Upper lobe of left lung (tissue), 4 donors: ENCODE data around the gene RBBP8NL.

Source experiments
- CTCF ChIP-seq, 6 experiments: fragments of 450-650 bp in 4 of 6; fragments of 200-600 bp in 2 of 6; sonication (generic) in 2 of 6; IDR thresholded peaks; one replicate each; pipeline ENCODE4 v1.5.1; 2016 to 2019; ENCODE audit warnings: antibody characterized with exemption in 6 of 6
- EP300 ChIP-seq, 4 donors: sonication (generic); formaldehyde crosslinking; IDR thresholded peaks; one replicate each; pipeline ENCODE4 v1.5.1; 2017; ENCODE audit warnings: antibody characterized with exemption in 4 of 4, control low read depth in 2 of 4
- POLR2A ChIP-seq, 4 donors: fragments of 450-650 bp; IDR thresholded peaks; one replicate each; pipeline ENCODE4 v1.5.1; 2016 to 2017; ENCODE audit warnings: antibody characterized with exemption in 4 of 4, mild to moderate bottlenecking in 2 of 4
- POLR2AphosphoS5 ChIP-seq, 2 donors: sonication (generic); formaldehyde crosslinking; IDR thresholded peaks; one replicate each; pipeline ENCODE4 v1.5.1; 2017; ENCODE audit warnings: antibody characterized with exemption in 2 of 2

- TF ChIP-seq CTCF (IDR thresholded peaks at IDR 0.05) = no peak
- TF ChIP-seq POLR2A (IDR thresholded peaks at IDR 0.05) = no peak
- no peak for TF ChIP-seq POLR2AphosphoS5 (IDR thresholded peaks at IDR 0.05)
- TF ChIP-seq EP300 (IDR thresholded peaks at IDR 0.05) = no peak
Measured at GRCh38 chr20:62411479-62412193, 15.7 kb downstream of the RBBP8NL start.
